Nephron progenitor cell (in vitro differentiated cells): Measurements from ENCODE around the gene TNRC6C.

Source experiments
- DNase-seq: peaks from one replicate; pipeline ENCODE4 v3.0.0; 2021
- H3K27ac Mint-ChIP-seq: 2 replicates; pipeline ENCODE4 v1.8.0; 2021; ENCODE audit warnings: mild to moderate bottlenecking, moderate library complexity, mixed read lengths
- H3K27me3 Mint-ChIP-seq: 2 replicates; pipeline ENCODE4 v1.8.0; 2021; ENCODE audit warnings: mild to moderate bottlenecking, low read depth, mixed read lengths; ENCODE audit not compliant: poor library complexity
- H3K36me3 Mint-ChIP-seq: 2 replicates; pipeline ENCODE4 v1.8.0; 2021; ENCODE audit warnings: low read depth, mixed read lengths
- H3K4me1 Mint-ChIP-seq: 2 replicates; pipeline ENCODE4 v1.8.0; 2021; ENCODE audit warnings: mixed read lengths
- H3K4me3 Mint-ChIP-seq: 2 replicates; pipeline ENCODE4 v1.8.0; 2021; ENCODE audit warnings: mild to moderate bottlenecking, moderate library complexity, mixed read lengths
- H3K9me3 Mint-ChIP-seq: 2 replicates; pipeline ENCODE4 v1.8.0; 2021; ENCODE audit warnings: mild to moderate bottlenecking, moderate library complexity, mixed read lengths
- CTCF ChIP-seq: fragments of 200-600 bp; sonication (generic); IDR thresholded peaks from 2 replicates; pipeline ENCODE4 v1.5.0; 2021; ENCODE audit warnings: antibody characterized with exemption

The TNRC6C gene

GRCh38 chr17:77944390-77945222 lies 13.9 kb upstream of the TNRC6C start:
- Mint-ChIP-seq H3K27ac (peak overlapping the region; percentile 50), H3K4me3 (no peak overlapping the region), H3K27me3 (peaks cover 27% of the 10 kb centered on the region), H3K9me3 (peaks cover 14% of the 10 kb centered on the region), H3K4me1 (peaks cover 22% of the 10 kb centered on the region), H3K36me3 (peaks cover 11% of the 10 kb centered on the region)
- DNase-seq = no peak
- no peak for TF ChIP-seq CTCF

GRCh38 chr17:77946900-77947645 lies 11.4 kb upstream of the TNRC6C start:
- H3K4me1 Mint-ChIP-seq = peaks cover 19% of the 10 kb centered on the region

GRCh38 chr17:77948690-77949114 lies 9.8 kb upstream of the TNRC6C start:
- Mint-ChIP-seq H3K36me3 (peaks cover 11% of the 10 kb centered on the region), H3K27ac (no peak overlapping the region), H3K4me3 (peak overlapping the region; percentile 54), H3K9me3 (peaks cover 14% of the 10 kb centered on the region), H3K4me1 (peaks cover 15% of the 10 kb centered on the region), H3K27me3 (peaks cover 49% of the 10 kb centered on the region)
- TF ChIP-seq CTCF = no peak
- peak; percentile 35 for DNase-seq

More at GRCh38 chr17:77946900-77947645, 11.4 kb upstream of the TNRC6C start:
- no peak for TF ChIP-seq CTCF
- Mint-ChIP-seq H3K36me3 (peaks cover 11% of the 10 kb centered on the region), H3K4me3 (no peak overlapping the region), H3K9me3 (peaks cover 14% of the 10 kb centered on the region), H3K27ac (no peak overlapping the region), H3K27me3 (peaks cover 38% of the 10 kb centered on the region)
- DNase-seq = no peak

- H3K27ac Mint-ChIP-seq = no peak overlapping the region
- no peak for DNase-seq
- peaks cover 14% of the 10 kb centered on the region for H3K9me3 Mint-ChIP-seq
- H3K36me3 Mint-ChIP-seq = peaks cover 11% of the 10 kb centered on the region
- TF ChIP-seq CTCF = no peak
- H3K27me3 Mint-ChIP-seq = peaks cover 68% of the 10 kb centered on the region
- no peak overlapping the region for H3K4me3 Mint-ChIP-seq
- peaks cover 5% of the 10 kb centered on the region for H3K4me1 Mint-ChIP-seq
Measured at GRCh38 chr17:77951123-77951522, 7.4 kb upstream of the TNRC6C start.

- peaks cover 80% of the 10 kb centered on the region for H3K27me3 Mint-ChIP-seq
- H3K36me3 Mint-ChIP-seq = peaks cover 8% of the 10 kb centered on the region
- TF ChIP-seq CTCF = no peak
- H3K9me3 Mint-ChIP-seq = peaks cover 12% of the 10 kb centered on the region
- peaks cover 12% of the 10 kb centered on the region for H3K4me1 Mint-ChIP-seq
- no peak for DNase-seq
- no peak overlapping the region for H3K27ac Mint-ChIP-seq
- H3K4me3 Mint-ChIP-seq = no peak overlapping the region
Measured at GRCh38 chr17:77952368-77952767, 6.1 kb upstream of the TNRC6C start.
